HAP-1 (cell line): Measurements from ENCODE around the gene BACE1.

Experiments used
- DNase-seq, 2 experiments: peaks; one replicate each; pipeline ENCODE4 v3.0.0-alpha.2; 2016 to 2020; ENCODE audit warnings: low spot score in 2 of 2
- H3K27me3 ChIP-seq: fragments of 250-450 bp; sonication (Bioruptor Pico); 2 replicates; pipeline ENCODE4 v1.5.1; 2020; ENCODE audit warnings: low read depth, mild to moderate bottlenecking, moderate library complexity
- H3K36me3 ChIP-seq: fragments of 250-450 bp; sonication (Bioruptor Pico); replicated peaks from 2 replicates; pipeline ENCODE4 v1.5.1; 2020; ENCODE audit warnings: mild to moderate bottlenecking
- H3K4me1 ChIP-seq: fragments of 250-450 bp; sonication (Bioruptor Pico); 2 replicates; pipeline ENCODE4 v1.5.1; 2020; ENCODE audit warnings: mild to moderate bottlenecking
- H3K4me3 ChIP-seq: fragments of 250-450 bp; sonication (Bioruptor Pico); 2 replicates; pipeline ENCODE4 v1.5.1; 2020; ENCODE audit warnings: mild to moderate bottlenecking, moderate library complexity
- H3K9me3 ChIP-seq: fragments of 250-450 bp; sonication (Bioruptor Pico); 2 replicates; pipeline ENCODE4 v1.5.1; 2020; ENCODE audit warnings: mild to moderate bottlenecking, moderate library complexity
- in situ Hi-C: fragments of 300-500 bp; cut with MboI; formaldehyde crosslinking; loops from 3 replicates; pipeline ENCODE4 v1.14.3; 2020; ENCODE audit warnings: low sequenced_read_pairs, inconsistent platforms, mixed read lengths

The BACE1 gene

DNA sequence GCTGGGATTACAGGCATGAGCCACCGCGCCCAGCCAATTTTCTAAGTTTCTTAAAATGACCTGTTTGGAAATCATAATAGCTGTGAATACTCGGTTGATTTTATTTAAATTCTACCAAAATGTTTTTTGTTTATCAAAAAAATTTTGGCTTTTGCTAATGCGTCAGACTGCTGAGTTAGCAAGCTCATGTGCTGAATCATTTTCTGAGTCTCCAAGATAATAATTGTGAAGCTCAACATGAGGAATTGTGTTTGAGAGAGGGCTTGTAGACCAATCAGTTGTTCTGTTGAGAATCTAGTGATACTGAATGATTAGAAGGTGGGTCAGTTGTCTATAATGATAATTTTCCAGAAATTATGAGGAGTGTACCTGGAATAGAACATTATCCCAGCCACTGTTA lies 67.7 kb downstream of the BACE1 start:
- H3K4me3 ChIP-seq = no peak overlapping the region
- H3K27me3 ChIP-seq = no peaks in the 10 kb centered on the region
- peaks cover 51% of the 10 kb centered on the region for H3K36me3 ChIP-seq
- in situ Hi-C loops = no loop called here
- no peaks in the 10 kb centered on the region for H3K9me3 ChIP-seq
- H3K4me1 ChIP-seq = peaks cover 13% of the 10 kb centered on the region
- no peak for DNase-seq

DNA sequence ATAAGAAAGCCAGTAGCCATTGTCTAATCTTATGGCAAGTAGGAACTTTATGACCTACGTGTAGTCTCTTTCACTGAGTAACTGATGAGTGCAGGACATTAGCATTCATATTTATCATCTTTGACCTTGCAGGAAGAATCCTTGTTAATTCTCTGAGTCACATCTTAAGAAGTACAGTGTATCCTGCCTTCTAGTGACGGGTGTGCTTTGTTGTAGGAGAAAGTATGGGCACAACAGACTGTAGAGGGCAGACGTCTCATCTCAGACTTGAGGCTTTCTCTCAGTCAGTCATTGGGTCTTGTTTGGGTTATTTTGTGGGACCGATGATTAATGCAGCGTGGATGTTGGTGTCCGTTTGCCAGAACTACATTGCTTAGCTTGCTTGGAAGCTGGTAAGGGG lies 76.8 kb downstream of the BACE1 start:
- H3K4me3 ChIP-seq = no peak overlapping the region
- H3K36me3 ChIP-seq = peaks cover 31% of the 10 kb centered on the region
- no peak for DNase-seq
- peaks cover 6% of the 10 kb centered on the region for H3K4me1 ChIP-seq
- no peaks in the 10 kb centered on the region for H3K9me3 ChIP-seq
- in situ Hi-C loops = no loop called here
- H3K27me3 ChIP-seq = no peaks in the 10 kb centered on the region

DNA sequence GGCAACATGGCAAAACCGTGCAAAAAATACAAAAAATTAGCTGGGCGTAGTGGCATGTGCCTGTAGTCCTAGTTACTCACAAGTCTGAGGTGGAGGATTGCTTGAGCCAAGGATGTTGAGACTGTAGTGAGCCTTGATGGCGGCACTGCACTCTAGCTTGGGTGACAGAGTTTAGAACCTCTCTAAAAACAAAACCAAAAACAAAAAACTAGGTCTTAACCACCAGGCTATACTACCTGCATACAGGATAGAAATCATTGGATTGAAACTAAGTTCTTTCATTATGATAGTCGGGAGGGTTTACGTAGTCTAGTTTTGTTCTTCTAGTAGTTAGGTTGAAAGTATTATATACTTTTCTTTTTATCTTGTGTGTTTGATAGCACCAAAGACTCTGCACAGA lies 77.8 kb downstream of the BACE1 start:
- Histone ChIP-seq H3K4me1 (peaks cover 13% of the 10 kb centered on the region), H3K9me3 (no peaks in the 10 kb centered on the region), H3K27me3 (no peaks in the 10 kb centered on the region), H3K36me3 (peaks cover 27% of the 10 kb centered on the region), H3K4me3 (no peak overlapping the region)
- in situ Hi-C loops = no loop called here
- no peak for DNase-seq
